Fibroblast of villous mesenchyme (primary cell): ENCODE measurements around the gene LCMT2. TPM values are rescaled to one million over a fixed set of nuclear protein-coding genes. Genes with fewer than 3 reads are reported as not detected.

Experiments used
- DNase-seq: peaks from one replicate; pipeline ENCODE4 v3.0.0-alpha.2; 2010; ENCODE audit warnings: low read depth
- H3K4me3 ChIP-seq: 2 replicates; pipeline ENCODE4 v1.5.1; 2011; ENCODE audit warnings: low read depth, mild to moderate bottlenecking, low read length
- total RNA-seq: library from RNA; depleted of rRNA; stranded (reverse); fragments of >200 nt; gene quantifications from 2 replicates; pipeline ENCODE4 v1.2.3, GENCODE V29; 2012
- TF ChIP-seq, protein P1 (sequence below): IDR thresholded peaks from 2 replicates; pipeline ENCODE4 v1.5.1; 2012; ENCODE audit warnings: low read depth, mild to moderate bottlenecking, low read length; ENCODE audit not compliant: insufficient read depth

LCMT2 gene
- total RNA-seq, 1 donor, result 11.2 TPM

DNA sequence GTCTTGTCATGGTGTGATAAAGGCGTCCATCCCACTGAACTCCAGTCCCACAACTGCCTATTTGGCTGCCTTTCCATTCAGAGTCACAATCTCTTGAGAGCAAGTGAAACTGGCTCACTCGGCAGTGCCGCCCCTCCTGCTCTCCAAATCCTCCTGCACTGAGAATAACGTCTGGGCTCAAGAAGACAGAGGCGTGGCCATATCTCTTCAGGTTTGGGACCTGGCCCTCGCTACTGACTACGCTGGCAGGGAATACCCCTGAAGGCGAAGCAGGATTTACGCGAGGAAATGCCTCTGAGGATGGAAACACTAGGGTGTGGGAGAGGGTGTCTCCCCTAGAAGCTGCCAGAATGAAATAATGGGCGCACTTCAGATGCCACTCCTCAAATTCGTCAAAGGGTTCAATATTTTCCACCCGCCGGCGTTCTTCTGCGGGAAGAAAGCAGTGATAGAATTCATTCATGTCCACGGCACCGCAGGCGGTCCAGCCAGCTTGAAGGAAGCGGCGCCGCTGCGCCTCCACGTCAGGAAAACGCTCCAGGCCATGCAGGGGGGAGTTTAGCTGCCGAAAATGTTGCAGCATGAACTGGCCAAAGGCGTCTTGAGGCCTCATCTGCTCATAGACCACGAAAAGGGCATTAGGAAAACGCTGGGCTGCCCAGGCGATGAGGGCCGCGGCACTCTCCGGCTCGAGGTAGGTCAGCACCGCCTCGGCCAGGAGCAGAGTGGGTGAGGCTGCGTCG lies 985 bp downstream of the LCMT2 start:
- peak overlapping the region; percentile 90 for H3K4me3 ChIP-seq
- peak; percentile 51 for DNase-seq
- TF ChIP-seq, protein P1, sequence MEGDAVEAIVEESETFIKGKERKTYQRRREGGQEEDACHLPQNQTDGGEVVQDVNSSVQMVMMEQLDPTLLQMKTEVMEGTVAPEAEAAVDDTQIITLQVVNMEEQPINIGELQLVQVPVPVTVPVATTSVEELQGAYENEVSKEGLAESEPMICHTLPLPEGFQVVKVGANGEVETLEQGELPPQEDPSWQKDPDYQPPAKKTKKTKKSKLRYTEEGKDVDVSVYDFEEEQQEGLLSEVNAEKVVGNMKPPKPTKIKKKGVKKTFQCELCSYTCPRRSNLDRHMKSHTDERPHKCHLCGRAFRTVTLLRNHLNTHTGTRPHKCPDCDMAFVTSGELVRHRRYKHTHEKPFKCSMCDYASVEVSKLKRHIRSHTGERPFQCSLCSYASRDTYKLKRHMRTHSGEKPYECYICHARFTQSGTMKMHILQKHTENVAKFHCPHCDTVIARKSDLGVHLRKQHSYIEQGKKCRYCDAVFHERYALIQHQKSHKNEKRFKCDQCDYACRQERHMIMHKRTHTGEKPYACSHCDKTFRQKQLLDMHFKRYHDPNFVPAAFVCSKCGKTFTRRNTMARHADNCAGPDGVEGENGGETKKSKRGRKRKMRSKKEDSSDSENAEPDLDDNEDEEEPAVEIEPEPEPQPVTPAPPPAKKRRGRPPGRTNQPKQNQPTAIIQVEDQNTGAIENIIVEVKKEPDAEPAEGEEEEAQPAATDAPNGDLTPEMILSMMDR, result no peak

GRCh38 chr15:43325039-43325684 lies 5.2 kb downstream of the LCMT2 start:
- no peak for DNase-seq
- no peak overlapping the region for H3K4me3 ChIP-seq
- TF ChIP-seq, protein P1, result no peak

DNA sequence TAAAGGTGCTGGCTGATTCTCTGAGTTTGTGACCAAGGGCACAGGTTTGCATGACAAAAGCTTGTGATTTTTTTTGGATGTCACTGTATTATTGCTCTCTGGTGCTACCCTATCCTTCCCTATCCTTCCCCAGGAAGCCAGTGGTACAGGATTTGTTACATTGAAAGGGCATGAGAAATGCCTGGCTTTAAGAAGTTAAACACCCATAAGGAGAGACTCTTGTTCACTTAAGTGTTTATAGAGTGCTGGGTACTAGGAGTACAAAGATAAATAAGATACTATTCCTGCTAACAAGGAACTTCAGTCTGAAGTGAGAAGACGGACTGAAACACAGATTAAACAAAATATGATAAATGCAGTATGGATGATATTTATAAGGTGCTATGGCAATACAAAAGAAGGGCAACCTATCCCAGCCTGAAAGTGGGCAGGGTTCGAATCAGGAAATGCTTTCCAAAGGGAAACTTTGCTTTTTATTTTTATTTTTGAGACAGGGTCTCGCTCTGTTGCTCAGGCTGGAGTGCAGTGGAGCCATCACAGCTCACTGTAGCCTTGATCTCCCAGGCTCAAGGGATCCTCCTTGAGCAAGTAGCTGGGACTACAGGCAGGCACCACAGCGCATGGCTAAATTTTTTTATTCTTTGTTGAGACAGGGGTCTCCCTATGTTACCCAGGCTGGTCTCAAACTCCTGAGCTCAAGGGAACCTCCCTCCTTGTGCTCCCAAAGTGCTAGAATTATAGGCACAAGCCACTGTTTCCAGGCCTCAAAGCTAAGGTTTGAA lies 11.2 kb downstream of the LCMT2 start:
- DNase-seq, result no peak
- TF ChIP-seq, protein P1, result no peak
- H3K4me3 ChIP-seq, result no peak overlapping the region

DNA sequence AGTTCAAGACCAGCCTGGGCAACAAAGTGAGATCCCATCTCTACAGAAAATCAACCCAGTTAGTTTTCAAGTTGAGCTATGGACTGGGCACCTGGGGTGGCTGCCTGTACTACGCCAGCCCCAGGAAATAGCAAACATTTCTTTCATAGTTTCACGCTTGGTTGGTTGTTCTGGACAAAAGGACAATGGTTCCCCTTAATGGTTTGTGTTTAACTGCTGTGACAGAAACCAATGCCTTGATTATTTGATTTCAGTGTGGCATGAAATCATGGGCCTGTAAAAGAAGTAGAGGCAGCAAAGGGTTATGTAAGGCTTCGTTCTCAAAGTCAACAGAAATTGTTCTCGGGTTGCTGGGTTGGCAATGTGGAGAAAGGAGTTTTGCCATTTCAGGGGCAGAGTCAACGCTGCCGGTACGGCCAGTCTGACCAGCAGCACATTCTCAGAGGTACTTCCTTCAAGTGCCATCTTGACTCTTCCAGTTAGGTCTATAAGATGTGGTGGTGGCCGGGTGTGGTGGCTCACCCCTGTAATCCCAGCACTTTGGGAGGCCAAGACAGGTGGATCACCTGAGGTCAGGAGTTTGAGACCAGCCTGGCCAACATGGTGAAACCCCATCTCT lies 12.7 kb downstream of the LCMT2 start:
- no peak overlapping the region for H3K4me3 ChIP-seq
- DNase-seq, result no peak
- TF ChIP-seq, protein P1, result no peak

GRCh38 chr15:43316971-43317346 lies 13.4 kb downstream of the LCMT2 start:
- no peak for DNase-seq
- no peak overlapping the region for H3K4me3 ChIP-seq
- TF ChIP-seq, protein P1, result no peak

- no peak overlapping the region for H3K4me3 ChIP-seq
- TF ChIP-seq, protein P1, result no peak
- peak; percentile 82 for DNase-seq
Observed at GRCh38 chr15:43316016-43316970, 14.1 kb downstream of the LCMT2 start.
